CD4-positive, alpha-beta T cell (primary cell): ENCODE data around the gene FSTL4. TPM values are rescaled to one million over a fixed set of nuclear protein-coding genes. Genes with fewer than 3 reads are reported as not detected.

Experiments
- ATAC-seq: fragments of 200-7000 bp; cut with Tn5 transposase; one replicate; pipeline ENCODE4 v1.10.0; 2022; ENCODE audit warnings: mild to moderate bottlenecking; ENCODE audit not compliant: poor library complexity
- CTCF ChIA-PET: fragments of 350-600 bp; sonication (Branson Sonifier 250); formaldehyde crosslinking; loops from one replicate; lab custom pipeline; 2021; ENCODE audit warnings: antibody characterized with exemption, inconsistent platforms; lab: Charles Lee
- POLR2A ChIA-PET: fragments of 350-600 bp; sonication (Branson Sonifier 250); formaldehyde crosslinking; loops from one replicate; lab custom pipeline; 2021; ENCODE audit warnings: antibody characterized with exemption, inconsistent platforms; lab: Charles Lee
- DNase-seq, 14 experiments: peaks; one replicate each; pipeline ENCODE4 v3.0.0-alpha.2; 2013 to 2020; ENCODE audit warnings: mixed read lengths in 2 of 14
- H3K27ac ChIP-seq, 2 donors: one replicate each; pipeline versions ENCODE4 v1.5.1 to v1.7.0; 2013; ENCODE audit warnings: low read length in 2 of 2, low read depth in 1 of 2, mild to moderate bottlenecking in 1 of 2
- H3K27me3 ChIP-seq, 2 experiments: 1 replicate in 1 of 2; 2 replicates in 1 of 2; pipeline versions ENCODE4 v1.6.1 to v1.7.0; 2013; ENCODE audit warnings: low read length in 2 of 2, control low read depth in 1 of 2, mild to moderate bottlenecking in 1 of 2, moderate library complexity in 1 of 2; ENCODE audit not compliant: insufficient read depth in 2 of 2, control insufficient read depth in 1 of 2
- H3K36me3 ChIP-seq: one replicate; pipeline ENCODE4 v1.6.1; 2013; ENCODE audit warnings: low read length, control low read depth; ENCODE audit not compliant: insufficient read depth
- H3K4me1 ChIP-seq: one replicate; pipeline ENCODE4 v1.6.1; 2013; ENCODE audit warnings: low read length, control low read depth; ENCODE audit not compliant: insufficient read depth
- H3K4me3 ChIP-seq: one replicate; pipeline ENCODE4 v1.5.1; 2013; ENCODE audit warnings: mild to moderate bottlenecking, low read length, moderate library complexity
- H3K9me3 ChIP-seq, 2 experiments: 1 replicate in 1 of 2; 2 replicates in 1 of 2; pipeline versions ENCODE4 v1.6.1 to v1.7.0; 2013; ENCODE audit warnings: low read length in 2 of 2, mild to moderate bottlenecking in 2 of 2, control low read depth in 1 of 2, moderate library complexity in 1 of 2; ENCODE audit not compliant: control insufficient read depth in 1 of 2, insufficient read depth in 1 of 2
- H3K27ac Mint-ChIP-seq: one replicate; pipeline ENCODE4 v1.8.0; 2020; ENCODE audit warnings: mixed read lengths
- H3K27me3 Mint-ChIP-seq: one replicate; pipeline ENCODE4 v1.8.0; 2021; ENCODE audit warnings: mixed read lengths
- H3K36me3 Mint-ChIP-seq: one replicate; pipeline ENCODE4 v1.8.0; 2021; ENCODE audit warnings: low read depth, mixed read lengths
- H3K4me1 Mint-ChIP-seq: one replicate; pipeline ENCODE4 v1.8.0; 2021; ENCODE audit warnings: low read depth, mixed read lengths
- H3K4me3 Mint-ChIP-seq: one replicate; pipeline ENCODE4 v1.8.0; 2020; ENCODE audit warnings: mild to moderate bottlenecking, mixed read lengths
- H3K9me3 Mint-ChIP-seq: one replicate; pipeline ENCODE4 v1.8.0; 2020; ENCODE audit warnings: mixed read lengths
- intact Hi-C, 2 experiments: fragments of 100-400 bp; cut with DNase I in 1 of 2; cut with micrococcal nuclease in 1 of 2; formaldehyde crosslinking; loops; one replicate each; pipeline versions ENCODE4 v1.15.1 to v1.9.0; 2023 to 2025; cut with DNase I, micrococcal nuclease
- total RNA-seq, 174 experiments: library from RNA in 2 of 174; stranded (reverse) in 2 of 174; gene quantifications; one replicate each; pipeline ENCODE4 v1.2.3 and lab custom pipeline; 2021 to 2026
- TF ChIP-seq, protein P1 (sequence below): fragments of 200-600 bp; IDR thresholded peaks from one replicate; pipeline ENCODE4 v1.8.0; 2022; ENCODE audit warnings: antibody characterized with exemption, mild to moderate bottlenecking

Gene FSTL4
- total RNA-seq, 2 experiments from 2014 or later: not detected

DNA sequence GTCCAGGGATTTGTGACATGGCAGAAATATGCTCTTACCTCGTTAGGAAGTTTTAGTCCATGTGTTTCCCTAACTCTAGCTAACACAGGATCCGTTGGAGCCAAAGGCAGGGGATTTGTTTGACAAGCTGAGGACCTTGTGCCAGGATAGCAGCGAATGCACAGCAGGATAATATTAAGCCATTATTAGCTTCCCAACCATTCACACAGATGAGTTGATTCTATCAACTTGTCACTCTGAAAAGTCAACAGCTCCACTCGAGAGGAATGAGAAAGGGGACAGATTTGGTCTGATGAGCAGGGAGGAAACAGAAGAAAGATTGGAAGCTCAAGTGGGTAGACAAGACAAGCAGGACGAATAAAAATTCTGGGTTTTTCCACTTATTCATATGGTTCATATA lies 106.2 kb downstream of the FSTL4 start:
- no peak overlapping the region for H3K27ac ChIP-seq
- H3K9me3 ChIP-seq: no peaks in the 10 kb centered on the region
- no peak for ATAC-seq
- H3K4me1 ChIP-seq: no peaks in the 10 kb centered on the region
- no peaks in the 10 kb centered on the region for H3K36me3 Mint-ChIP-seq
- CTCF ChIA-PET: no interaction called here
- peaks cover 7% of the 10 kb centered on the region for H3K27me3 Mint-ChIP-seq
- no peaks in the 10 kb centered on the region for H3K9me3 Mint-ChIP-seq
- no peaks in the 10 kb centered on the region for H3K36me3 ChIP-seq
- no peak overlapping the region for H3K4me3 Mint-ChIP-seq
- no peaks in the 10 kb centered on the region for H3K4me1 Mint-ChIP-seq
- DNase-seq: no peak
- POLR2A ChIA-PET: no interaction called here
- no peaks in the 10 kb centered on the region for H3K27me3 ChIP-seq
- H3K27ac Mint-ChIP-seq: no peak overlapping the region
- intact Hi-C loops: no loop called here
- TF ChIP-seq, protein P1, sequence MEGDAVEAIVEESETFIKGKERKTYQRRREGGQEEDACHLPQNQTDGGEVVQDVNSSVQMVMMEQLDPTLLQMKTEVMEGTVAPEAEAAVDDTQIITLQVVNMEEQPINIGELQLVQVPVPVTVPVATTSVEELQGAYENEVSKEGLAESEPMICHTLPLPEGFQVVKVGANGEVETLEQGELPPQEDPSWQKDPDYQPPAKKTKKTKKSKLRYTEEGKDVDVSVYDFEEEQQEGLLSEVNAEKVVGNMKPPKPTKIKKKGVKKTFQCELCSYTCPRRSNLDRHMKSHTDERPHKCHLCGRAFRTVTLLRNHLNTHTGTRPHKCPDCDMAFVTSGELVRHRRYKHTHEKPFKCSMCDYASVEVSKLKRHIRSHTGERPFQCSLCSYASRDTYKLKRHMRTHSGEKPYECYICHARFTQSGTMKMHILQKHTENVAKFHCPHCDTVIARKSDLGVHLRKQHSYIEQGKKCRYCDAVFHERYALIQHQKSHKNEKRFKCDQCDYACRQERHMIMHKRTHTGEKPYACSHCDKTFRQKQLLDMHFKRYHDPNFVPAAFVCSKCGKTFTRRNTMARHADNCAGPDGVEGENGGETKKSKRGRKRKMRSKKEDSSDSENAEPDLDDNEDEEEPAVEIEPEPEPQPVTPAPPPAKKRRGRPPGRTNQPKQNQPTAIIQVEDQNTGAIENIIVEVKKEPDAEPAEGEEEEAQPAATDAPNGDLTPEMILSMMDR: no peak
- H3K4me3 ChIP-seq: no peak overlapping the region

DNA sequence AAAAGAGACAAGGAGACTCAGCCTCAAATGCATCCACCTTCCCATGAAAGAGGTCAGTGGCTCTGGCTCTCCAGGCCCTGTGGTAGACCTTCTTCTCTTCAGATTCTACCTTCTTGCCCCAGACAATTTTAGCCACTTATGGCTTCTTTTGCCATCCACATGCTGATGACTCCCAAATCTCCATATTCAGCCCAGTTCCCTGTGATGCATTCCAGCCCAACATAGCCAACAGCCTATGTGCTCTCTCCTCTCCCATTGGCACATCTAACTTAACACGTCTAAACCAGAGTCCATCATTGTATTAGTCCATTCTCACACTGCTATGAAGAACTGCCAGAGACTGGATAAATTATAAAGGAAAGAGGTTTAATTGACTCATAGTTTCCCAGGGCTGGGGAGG lies 108.8 kb downstream of the FSTL4 start:
- DNase-seq (no peak), ATAC-seq (no peak)
- Histone ChIP-seq H3K36me3 (no peaks in the 10 kb centered on the region), H3K27me3 (no peaks in the 10 kb centered on the region), H3K27ac (no peak overlapping the region), H3K4me3 (no peak overlapping the region), H3K4me1 (no peaks in the 10 kb centered on the region), H3K9me3 (no peaks in the 10 kb centered on the region)
- Mint-ChIP-seq H3K36me3 (no peaks in the 10 kb centered on the region), H3K27ac (no peak overlapping the region), H3K9me3 (no peaks in the 10 kb centered on the region), H3K27me3 (peaks cover 7% of the 10 kb centered on the region), H3K4me1 (no peaks in the 10 kb centered on the region), H3K4me3 (no peak overlapping the region)
- intact Hi-C loops: no loop called here
- TF ChIP-seq, protein P1: no peak
- ChIA-PET CTCF (no interaction called here), POLR2A (no interaction called here)

DNA sequence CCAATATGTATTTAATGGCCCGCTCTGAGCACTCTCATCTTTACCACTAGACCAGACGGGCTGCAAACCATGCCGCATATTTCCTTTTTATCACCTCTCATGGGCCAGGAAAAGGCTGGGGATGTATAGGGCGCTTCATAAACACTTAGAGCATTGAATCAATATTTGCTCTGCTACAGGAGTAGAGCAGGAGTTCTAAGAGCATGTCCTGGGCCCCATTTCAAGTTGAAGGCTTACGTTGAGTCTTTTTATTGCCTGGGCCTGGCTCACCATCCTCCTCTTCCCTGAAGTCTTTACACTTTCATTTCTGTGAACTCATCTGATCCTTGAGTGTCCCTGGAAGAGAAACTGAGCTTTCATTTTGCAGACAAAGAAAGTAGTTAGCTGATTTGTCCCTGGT lies 112.4 kb downstream of the FSTL4 start:
- ChIA-PET CTCF (no interaction called here), POLR2A (no interaction called here)
- no peaks in the 10 kb centered on the region for H3K36me3 ChIP-seq
- H3K27me3 ChIP-seq: peaks cover 4 to 5% of the 10 kb centered on the region in 2 experiments
- intact Hi-C loops: no loop called here
- no peaks in the 10 kb centered on the region for H3K4me1 Mint-ChIP-seq
- no peak overlapping the region for H3K4me3 Mint-ChIP-seq
- no peaks in the 10 kb centered on the region for H3K4me1 ChIP-seq
- H3K27me3 Mint-ChIP-seq: peaks cover 14% of the 10 kb centered on the region
- no peak overlapping the region for H3K4me3 ChIP-seq
- no peak overlapping the region for H3K27ac ChIP-seq
- TF ChIP-seq, protein P1: no peak
- H3K36me3 Mint-ChIP-seq: no peaks in the 10 kb centered on the region
- H3K9me3 Mint-ChIP-seq: no peaks in the 10 kb centered on the region
- H3K9me3 ChIP-seq: no peaks in the 10 kb centered on the region
- ATAC-seq: no peak
- no peak overlapping the region for H3K27ac Mint-ChIP-seq
- no peak for DNase-seq
